C4-2B (cell line): ENCODE data around the gene CALD1.

ENCODE experiments used
- H3K27ac ChIP-seq: fragments of 450-650 bp; 2 replicates; pipeline ENCODE4 v1.5.1; 2017
- ZFX ChIP-seq: fragments of 450-650 bp; IDR thresholded peaks from 2 replicates; pipeline ENCODE4 v1.6.1; 2017
- TF ChIP-seq, protein P1 (sequence below): fragments of 450-650 bp; conservative IDR thresholded peaks from 2 replicates; pipeline ENCODE4 v1.5.1; 2017; ENCODE audit warnings: mild to moderate bottlenecking

The CALD1 gene

DNA sequence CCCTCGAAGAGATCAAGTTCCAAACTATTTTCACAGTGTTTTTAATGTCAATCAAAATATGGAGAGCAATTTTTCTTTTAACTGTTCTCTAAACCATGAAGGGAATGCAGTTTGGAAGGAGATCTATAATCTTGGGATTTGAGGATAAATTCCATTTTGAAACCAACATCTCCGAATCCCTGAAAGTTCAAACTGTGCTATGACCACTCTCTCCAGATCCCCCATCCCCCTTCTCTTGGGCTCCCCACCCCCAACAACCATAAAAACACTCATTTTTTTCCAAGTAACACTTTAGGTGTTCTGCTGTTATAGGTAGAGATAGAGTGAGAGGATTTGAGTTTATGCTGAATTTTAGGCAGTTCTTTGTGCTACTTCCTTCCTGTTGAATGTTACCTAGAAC is 1.7 kb downstream of the CALD1 start:
- H3K27ac ChIP-seq: no peak overlapping the region
- TF ChIP-seq, protein P1, sequence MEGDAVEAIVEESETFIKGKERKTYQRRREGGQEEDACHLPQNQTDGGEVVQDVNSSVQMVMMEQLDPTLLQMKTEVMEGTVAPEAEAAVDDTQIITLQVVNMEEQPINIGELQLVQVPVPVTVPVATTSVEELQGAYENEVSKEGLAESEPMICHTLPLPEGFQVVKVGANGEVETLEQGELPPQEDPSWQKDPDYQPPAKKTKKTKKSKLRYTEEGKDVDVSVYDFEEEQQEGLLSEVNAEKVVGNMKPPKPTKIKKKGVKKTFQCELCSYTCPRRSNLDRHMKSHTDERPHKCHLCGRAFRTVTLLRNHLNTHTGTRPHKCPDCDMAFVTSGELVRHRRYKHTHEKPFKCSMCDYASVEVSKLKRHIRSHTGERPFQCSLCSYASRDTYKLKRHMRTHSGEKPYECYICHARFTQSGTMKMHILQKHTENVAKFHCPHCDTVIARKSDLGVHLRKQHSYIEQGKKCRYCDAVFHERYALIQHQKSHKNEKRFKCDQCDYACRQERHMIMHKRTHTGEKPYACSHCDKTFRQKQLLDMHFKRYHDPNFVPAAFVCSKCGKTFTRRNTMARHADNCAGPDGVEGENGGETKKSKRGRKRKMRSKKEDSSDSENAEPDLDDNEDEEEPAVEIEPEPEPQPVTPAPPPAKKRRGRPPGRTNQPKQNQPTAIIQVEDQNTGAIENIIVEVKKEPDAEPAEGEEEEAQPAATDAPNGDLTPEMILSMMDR: no peak
- no peak for TF ChIP-seq ZFX

DNA sequence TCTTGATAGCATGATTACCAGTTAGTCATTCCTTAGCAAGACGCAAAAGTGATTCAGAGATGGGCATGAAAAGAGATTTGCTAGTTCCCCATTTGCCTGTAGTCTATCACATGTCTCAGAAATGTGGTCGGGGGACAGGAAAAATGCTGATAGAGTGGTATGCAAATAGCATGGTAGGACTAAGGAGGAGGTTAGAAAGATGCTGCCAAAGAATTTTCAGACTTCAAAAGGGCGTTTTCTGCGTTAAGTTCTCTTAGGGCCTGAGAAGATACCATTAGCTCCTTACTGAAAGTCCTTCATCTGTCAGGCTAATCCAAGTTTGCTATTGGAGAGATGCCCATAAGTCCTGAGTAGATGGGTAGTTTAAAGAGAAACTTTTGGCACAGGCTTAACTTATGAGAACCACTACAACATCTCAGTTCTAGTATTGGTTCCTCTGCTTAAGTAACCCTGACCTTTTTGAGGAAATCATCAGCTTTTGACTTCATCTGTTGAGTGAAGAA is 2.7 kb downstream of the CALD1 start:
- H3K27ac ChIP-seq: no peak overlapping the region
- TF ChIP-seq, protein P1: no peak
- TF ChIP-seq ZFX: no peak

DNA sequence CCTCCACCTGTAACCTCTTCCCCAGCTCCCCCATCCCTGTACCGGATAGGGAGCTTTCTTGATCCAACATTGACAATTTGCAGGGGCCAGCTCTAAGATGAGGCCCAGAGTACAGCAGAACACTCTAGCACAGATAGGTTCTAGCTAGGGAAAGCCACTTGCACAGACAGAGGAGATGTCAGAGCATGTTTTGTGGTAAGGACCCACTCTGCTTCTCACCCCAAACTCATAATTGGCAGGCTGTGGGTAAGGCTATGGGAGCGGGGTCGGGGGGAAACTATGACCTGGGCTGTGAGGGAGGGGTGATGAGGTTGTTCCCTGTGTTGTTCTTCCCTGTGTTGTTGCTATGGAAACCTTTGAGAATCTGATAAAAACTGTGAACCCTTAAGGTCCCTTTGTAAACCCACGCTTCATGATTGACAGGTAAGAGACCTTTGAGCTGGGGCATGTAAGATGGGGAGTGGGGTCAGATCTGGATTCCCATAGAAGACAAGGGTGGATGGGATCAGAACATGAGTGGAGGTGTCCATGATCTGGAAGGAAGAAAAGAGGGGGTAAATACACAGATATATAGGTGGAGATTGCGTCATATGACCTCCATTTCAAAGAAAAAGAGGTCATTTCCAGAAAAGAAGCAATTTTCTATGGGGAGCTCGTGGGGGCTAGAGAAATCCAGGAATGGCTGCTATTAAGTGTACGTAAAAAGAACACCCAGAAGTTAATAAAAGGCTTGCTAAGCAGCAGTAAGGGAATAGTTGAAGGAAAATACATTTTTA is 4.0 kb downstream of the CALD1 start:
- H3K27ac ChIP-seq: no peak overlapping the region
- no peak for TF ChIP-seq ZFX
- TF ChIP-seq, protein P1: no peak

DNA sequence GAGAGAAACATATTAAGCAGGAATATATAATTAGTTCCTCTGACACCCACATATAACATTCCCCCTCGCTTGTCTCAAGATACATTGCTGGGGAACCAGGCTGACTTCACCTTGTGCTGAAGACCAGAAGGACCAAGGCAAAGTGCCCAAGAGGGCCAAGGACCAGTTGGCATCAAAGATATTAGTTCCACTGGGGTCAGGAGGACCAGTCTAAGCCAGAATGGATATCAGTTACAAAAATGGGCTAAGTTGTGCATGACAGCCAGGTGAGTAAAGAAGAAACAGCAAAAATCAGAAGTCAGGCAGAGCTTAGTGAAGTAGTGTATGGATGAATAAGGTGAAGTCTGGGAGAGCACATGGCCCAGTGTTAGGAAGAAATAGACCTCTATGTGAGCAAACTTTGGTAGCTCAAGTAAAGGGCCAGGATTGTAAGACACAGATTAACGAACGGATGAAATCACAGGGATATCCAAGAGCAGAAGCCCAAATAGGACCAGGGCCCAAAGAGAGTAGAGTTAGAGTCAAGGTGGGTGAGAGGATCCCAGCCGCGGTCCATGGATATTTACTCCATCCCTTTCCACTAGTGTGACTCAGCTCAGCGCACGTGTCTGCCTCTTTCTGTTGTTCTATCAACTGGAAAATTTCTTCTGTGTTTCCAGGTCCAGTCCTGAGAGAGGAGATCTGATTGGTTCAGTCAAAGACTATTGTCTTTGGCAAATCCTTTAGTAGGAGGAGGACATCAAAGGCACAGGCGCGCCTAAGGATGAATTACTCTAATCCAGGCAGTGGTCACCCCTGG is 5.0 kb downstream of the CALD1 start:
- H3K27ac ChIP-seq: no peak overlapping the region
- TF ChIP-seq, protein P1: no peak
- TF ChIP-seq ZFX: no peak

DNA sequence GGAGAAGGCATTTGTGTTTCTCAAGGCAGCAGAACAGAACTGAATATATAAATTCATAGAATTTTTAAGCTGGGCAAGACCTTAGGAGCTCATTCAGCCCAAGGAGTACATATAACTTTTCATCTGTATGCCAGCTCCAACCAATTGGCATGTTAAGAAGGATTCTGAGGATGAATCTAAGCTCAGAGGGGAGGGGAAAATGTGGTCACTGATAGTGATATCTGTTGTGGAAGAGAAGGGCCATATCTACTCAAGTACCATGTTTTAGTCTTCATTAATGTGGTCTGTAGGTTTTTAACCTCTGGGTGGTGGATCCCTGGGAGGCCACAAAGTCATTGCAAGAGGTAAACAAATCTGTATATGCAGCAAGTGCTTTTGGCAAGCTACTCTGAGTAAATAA is 6.4 kb downstream of the CALD1 start:
- TF ChIP-seq ZFX: no peak
- TF ChIP-seq, protein P1: no peak
- no peak overlapping the region for H3K27ac ChIP-seq

DNA sequence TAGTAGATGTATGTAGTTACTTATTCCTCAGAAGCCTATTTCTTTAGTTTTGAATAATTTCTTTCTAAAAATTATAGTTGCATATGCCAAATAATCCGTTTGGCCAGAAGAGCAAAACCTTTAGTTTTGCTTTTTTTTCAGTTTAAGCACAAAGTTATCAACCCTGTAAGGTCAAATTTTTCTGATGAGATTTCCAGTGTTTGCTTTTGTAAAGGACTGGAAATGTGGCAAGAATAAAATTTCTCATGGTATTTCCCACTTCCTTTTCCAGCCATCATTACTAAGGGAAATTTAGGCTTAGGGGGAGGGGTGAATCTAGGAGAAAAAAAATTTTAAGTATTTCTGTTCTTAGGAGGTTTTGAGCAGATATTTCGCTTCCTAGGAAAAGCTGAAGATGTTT is 7.6 kb downstream of the CALD1 start:
- no peak overlapping the region for H3K27ac ChIP-seq
- TF ChIP-seq, protein P1: no peak
- TF ChIP-seq ZFX: no peak

DNA sequence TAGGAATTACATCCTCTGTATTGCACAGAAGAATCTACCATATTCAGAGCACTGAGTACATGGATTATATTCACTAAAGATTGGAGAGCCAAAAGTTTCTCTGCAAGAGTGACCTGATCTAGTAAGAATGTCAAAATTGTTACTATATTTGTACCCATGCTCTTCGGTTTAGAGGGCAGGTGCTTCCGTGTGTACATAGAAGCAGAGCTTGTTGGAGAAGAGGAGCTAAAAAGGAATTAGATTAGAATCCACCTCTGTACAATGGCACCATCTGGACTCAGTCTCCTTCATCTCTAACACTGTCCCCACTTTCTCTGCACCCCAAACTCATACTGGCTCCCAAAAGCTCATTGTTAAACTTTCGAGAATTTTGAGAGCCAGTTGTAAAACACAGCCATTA is 8.3 kb downstream of the CALD1 start:
- no peak overlapping the region for H3K27ac ChIP-seq
- TF ChIP-seq, protein P1: no peak
- no peak for TF ChIP-seq ZFX
